CD1c-positive myeloid dendritic cell (primary cell): Measurements from ENCODE around the gene CLIP1.

ENCODE experiments used
- DNase-seq: peaks from one replicate; pipeline ENCODE4 v3.0.0-alpha.2; 2016; ENCODE audit errors: extremely low spot score

The CLIP1 gene

DNA sequence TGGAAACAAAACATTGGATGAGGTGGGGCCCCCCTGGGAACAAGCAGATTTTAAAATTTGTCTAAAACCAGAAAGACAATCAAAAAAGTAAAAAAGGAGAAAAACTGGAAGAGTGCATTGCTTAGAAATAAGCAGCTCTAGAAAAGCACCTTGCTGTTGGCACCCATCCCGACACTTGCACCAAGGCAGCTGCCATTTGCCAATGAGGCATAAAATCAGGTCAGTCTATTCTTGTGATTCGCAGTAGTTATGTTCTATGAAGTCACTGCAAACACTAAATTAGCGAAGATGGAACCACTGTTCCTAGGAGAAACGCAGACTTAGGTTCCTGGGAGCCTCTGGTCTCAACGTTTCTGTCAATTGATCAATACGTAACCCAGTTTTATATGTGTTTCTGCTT lies 172.4 kb downstream of the CLIP1 start:
- DNase-seq, result no peak

DNA sequence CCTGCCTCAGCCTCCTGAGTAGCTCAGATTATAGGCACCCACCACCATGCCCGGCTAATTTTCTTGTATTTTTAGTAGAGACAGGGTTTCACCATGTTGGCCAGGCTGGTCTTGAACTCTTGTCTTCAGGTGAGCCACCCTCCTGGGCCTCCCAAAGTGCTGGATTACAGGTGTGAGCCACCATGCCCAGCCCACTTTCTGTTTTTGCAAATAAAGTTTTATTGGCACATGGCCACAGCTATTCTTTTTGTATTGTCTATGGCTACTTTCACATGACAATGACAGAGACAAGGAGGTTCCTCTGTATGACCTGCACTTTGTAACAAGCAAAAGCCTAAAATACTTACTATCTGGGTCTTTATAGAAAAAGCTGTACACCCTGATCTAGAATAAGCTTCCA lies 176.9 kb downstream of the CLIP1 start:
- DNase-seq, result no peak

DNA sequence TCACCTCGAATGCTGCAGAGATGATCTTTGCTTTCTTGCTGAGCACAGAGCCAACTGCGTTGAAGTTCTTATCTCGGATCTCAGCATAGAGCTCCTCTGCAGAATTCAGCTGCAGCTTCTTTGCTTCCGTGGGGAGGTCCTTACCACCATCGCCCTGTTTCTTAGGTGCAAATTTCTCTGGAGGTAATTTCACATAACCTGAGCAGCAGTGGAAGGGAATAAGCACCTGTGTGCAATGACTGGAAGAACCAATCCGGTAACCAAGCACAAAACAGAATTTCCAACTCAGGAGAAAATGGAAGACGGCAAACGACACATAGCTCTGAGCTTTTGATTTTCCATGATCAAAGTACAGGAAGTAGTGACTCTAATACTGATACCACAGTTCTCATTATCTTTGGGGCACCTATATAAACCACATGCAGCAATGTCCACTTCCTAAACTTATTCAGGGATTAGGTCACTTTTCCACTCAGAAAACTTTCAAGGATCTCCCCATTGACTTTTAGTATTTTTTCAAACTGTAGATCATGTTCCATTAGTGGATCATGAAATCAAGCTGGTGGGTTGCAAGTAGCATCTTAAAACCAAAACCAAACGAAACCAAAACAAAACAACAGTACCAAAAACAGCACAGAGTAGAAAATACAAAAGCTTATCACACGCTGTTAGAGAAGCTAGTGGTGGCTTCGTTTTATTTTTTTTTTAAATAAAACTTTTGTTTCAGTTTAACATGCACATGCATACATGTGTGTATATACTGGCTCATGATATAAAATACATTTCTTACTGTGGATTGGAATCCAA lies 177.7 kb downstream of the CLIP1 start:
- DNase-seq, result no peak

DNA sequence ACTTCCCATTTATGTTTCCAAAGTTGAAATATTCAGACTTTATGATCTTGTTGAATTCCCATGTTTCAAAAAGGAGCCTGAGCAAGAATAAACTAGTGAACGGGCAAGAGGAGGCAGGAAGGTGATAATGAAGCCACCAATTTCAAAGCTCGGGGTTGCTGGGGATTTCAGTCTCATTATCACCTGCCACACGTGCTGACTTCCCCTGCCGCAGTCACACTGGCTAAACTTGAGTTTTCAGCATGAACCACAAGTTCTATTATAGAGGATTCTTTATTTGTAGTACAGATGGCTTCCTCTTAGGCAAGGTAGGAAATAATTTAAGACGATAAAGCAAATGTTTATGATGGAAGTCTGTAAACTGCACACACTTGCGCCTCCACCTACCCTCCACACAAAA lies 178.5 kb downstream of the CLIP1 start:
- no peak for DNase-seq

DNA sequence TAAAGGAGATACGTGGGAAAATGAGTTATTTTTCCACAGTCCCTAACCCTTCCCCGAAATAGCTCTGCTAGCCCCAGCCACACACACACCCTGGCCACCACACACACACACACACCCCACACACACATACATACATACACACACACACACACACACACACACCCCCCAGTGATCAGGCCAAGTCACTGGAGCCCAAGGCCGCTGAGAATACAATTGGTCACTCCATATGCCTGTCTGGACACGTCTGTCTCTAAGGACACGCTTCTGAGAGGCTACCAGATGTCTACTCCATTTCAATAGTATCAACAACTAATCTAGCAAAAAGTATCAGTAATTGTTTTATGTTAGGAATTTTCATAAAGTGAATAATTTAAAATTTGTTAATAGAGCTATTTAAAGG lies 183.6 kb downstream of the CLIP1 start:
- DNase-seq, result no peak

DNA sequence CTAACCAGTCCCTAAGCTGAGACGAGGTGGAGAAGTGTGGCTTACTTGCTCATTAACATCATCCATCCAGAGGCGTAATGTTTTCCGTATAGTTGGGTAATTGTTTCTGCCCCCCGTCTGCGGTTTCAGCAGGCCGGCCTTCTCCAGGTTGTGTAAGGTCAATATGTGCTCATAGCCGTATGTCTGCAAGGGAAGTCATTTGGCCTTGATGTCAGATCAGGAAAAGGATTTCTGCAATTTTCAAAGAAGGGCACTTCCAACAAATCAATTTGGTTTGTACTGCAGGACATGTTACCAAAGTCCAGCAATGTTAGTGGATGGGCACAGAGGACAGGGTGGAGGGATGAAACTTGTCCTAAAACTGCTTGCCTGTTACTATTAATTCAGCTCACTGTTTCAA lies 186.7 kb downstream of the CLIP1 start:
- no peak for DNase-seq

DNA sequence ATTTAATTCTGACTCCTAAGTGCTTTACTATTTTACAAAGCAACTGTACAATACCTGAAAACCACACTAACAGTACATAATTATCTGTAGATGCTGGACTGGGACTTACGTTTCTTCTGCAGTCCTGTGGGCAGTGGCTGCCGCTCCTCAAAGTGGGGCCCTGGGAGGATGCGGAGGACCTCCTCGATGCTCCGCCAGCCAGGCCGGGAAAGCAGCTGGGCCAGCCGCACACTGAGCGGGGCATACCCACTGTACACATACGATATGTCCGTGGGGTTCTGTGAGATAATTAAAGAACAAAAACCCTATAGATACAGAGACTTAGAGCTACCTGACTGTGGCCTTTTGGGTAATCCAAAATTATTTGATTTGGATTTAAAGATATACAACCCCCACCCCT lies 189.8 kb downstream of the CLIP1 start:
- DNase-seq, result no peak

DNA sequence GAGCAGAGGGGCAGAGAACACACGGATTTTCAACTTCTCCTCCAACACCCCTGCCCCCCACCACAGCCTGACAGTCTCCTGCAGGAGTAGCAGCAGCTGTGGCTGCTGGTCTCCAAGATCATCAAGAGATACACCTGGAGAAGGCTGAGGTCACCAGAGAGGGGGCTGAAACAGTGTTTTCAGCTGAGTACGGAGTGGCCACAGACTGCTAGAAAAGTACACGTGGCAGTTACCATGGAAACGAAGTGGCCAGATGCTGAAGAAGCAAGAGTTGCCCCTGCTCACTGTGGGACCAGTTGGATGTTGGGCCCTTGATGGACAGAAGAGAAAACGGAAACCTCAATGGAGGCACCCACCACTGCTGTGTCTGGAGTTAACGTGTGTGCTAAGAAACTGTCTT lies 191.7 kb downstream of the CLIP1 start:
- no peak for DNase-seq

DNA sequence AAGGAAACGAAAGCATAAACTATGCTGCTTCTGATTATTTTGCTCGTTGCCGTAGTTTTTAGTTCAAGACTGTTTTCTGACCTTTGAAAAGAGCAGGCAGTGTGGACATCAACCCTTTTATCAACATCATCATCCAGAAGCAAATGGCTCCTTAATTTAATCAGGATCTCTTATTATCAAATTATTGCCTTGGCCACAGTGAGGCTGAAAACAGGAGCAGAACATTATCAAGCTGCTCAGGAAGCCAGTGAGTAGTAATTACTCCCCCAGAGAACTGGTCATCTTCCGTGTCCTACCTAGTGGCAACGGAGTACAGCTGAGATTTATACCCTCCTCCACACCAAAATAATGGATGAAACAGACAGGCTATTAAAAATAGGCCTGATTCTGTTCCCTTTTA lies 194.4 kb downstream of the CLIP1 start:
- no peak for DNase-seq

DNA sequence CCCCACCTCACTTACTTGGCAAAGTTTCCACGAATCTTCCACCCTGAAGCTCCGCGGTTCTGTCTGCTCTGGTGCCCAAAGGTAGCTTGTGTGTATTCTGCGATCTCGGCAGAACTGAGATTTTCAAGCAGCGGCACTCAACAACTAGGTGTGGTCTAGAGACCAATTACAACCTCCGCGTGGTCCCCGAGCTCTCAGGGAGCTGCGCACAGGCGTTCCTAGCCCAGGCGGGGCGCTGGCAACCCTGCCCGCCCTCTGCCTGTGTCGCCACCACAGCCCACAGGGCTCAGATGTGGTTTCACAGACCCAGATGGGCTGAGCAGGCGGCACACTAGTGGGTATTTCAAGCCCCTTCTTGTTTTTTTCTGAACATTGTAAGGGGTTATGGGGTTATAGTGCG lies 195.1 kb downstream of the CLIP1 start:
- DNase-seq, result peak; percentile 22

DNA sequence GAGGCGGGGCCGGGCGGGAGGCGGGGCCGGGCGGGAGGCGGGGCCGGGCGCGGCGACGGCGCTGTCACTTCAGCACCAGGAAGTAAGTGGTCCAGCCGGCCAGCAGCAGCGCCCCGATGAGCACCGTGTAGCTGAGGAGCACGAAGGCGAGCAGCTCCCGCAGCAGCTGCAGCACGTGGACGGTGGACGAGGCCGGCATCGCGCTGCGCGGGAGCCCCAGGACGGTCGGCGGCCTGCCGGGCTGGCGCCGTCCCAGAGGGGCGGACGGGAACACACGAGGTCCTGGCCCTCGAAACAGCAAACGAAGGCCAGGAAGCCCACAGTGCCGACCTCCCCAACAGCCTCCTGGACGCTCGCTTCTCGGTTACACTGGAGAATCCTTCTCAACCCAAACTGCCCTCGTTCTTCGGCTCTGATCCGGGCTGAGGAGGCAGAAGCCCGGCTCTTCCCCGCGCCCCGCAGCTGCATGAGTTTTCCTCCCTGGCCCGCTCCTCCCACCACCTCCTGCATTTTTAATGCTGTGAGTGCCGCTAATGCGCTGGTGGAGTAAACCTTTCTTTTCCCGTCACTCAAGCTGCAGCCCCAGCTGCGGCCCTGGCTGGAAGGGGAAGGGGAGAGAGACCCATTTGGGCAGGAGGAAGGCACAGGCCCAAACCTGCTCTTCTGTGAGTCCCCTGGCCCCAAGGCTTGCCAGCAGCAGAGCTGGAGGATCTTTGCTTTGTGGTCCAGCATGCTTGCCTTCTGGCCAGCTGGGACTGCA lies 195.9 kb downstream of the CLIP1 start:
- no peak for DNase-seq

DNA sequence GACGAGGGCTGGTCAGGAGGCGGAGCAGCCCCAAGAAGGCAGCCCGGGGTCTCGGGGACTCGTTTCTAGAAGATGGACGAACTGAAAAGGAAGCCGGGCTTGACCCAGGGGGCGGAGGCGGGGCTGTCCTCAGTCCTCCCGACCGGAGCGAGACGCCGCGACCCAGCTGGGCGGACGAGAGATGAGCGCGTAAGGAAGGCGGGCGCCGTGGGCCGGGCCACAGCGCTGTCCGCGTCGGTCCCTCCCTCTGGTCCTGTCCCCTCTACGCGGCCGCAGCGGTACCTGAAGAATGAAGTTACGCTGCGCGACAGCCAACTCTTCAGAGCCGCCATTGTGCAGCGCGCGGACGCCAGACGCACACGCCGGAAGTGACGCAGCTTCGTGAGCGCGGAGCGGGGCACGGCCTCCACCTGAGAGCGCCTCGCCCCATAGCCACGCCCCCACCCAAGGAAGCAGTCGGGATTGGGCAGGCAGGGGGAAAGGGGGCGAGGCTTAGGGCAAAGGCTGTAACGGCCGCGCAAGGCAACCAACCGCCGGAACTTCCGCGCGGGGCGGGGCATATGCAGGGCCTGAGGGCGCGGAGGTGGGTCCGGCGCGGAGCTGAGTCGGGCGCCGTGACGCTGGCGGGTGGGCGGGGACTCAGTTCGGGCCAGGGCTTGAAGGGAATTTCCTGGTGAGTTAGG lies 196.6 kb downstream of the CLIP1 start, which contains the start of gene DIABLO:
DIABLO (minus strand) TSS at position 370 of the 683 bp plus-strand sequence; CDS start at position 332, 38 bp downstream.
- DNase-seq, result peak; percentile 100
